ENCODE results near the gene RELL2.

The RELL2 gene

DNA sequence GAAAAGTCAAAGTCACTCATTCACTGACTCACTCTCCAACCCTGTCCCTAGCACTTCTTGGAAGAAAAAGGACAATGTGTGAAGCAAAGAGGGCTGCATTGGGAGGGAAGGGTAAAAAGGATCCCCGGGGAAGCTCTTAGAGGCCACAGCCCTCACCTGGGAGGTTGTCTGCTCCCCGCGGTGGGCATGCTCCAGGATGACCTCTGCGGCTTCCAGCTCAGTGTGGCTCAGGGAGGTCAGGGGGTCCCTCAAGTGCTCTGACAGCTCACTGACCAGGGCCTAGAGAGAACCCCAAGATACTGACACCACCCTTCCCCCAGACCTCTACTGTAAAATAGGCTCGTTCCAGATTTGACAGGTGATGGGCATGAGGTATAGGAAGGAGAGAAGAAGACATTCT, 10.4 kb downstream of the RELL2 start:
- DNase-seq (ENCODE audit: low read depth in 1 of 2, low spot score in 1 of 2), result no peak
- TF ChIP-seq, protein P1, sequence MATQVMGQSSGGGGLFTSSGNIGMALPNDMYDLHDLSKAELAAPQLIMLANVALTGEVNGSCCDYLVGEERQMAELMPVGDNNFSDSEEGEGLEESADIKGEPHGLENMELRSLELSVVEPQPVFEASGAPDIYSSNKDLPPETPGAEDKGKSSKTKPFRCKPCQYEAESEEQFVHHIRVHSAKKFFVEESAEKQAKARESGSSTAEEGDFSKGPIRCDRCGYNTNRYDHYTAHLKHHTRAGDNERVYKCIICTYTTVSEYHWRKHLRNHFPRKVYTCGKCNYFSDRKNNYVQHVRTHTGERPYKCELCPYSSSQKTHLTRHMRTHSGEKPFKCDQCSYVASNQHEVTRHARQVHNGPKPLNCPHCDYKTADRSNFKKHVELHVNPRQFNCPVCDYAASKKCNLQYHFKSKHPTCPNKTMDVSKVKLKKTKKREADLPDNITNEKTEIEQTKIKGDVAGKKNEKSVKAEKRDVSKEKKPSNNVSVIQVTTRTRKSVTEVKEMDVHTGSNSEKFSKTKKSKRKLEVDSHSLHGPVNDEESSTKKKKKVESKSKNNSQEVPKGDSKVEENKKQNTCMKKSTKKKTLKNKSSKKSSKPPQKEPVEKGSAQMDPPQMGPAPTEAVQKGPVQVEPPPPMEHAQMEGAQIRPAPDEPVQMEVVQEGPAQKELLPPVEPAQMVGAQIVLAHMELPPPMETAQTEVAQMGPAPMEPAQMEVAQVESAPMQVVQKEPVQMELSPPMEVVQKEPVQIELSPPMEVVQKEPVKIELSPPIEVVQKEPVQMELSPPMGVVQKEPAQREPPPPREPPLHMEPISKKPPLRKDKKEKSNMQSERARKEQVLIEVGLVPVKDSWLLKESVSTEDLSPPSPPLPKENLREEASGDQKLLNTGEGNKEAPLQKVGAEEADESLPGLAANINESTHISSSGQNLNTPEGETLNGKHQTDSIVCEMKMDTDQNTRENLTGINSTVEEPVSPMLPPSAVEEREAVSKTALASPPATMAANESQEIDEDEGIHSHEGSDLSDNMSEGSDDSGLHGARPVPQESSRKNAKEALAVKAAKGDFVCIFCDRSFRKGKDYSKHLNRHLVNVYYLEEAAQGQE (IDR thresholded peaks at IDR 0.05; ENCODE audit: insufficient replicate concordance, low read depth), result no peak
- no peak for TF ChIP-seq GABPA (IDR thresholded peaks at IDR 0.05; ENCODE audit: low read depth)
- H3K27ac ChIP-seq (replicated peaks), result no peak overlapping the region
- H3K27me3 ChIP-seq (ENCODE audit: insufficient read depth, poor library complexity, severe bottlenecking), result no peaks in the 10 kb centered on the region
- H3K4me3 ChIP-seq (replicated peaks; ENCODE audit: insufficient read depth, low read length), result no peak overlapping the region

DNA sequence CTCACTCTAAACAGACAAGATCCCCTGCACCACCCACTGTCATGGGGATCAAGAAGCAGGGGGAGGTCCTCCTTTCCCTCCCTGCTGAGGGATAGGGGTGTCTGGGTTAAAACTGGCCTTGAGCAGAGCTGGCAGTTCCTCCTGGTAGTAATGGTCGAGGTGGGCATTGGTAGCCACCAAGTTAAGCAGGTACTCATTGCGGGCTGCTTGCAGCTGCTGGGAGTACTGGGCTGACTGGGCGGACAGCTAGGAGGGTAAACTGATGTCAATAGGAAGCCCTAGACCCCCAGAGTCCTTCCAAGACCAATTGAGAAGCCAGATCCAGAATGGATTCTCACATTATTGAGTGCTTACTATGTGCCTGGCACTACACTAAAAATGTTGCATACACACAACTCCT, 11.1 kb downstream of the RELL2 start:
- DNase-seq (ENCODE audit: low read depth in 1 of 2, low spot score in 1 of 2), result no peak
- Histone ChIP-seq H3K4me3 (replicated peaks; ENCODE audit: insufficient read depth, low read length) (no peak overlapping the region), H3K27me3 (ENCODE audit: insufficient read depth, poor library complexity, severe bottlenecking) (no peaks in the 10 kb centered on the region), H3K27ac (replicated peaks) (no peak overlapping the region)
- no peak for TF ChIP-seq SPI1 (IDR thresholded peaks at IDR 0.05; ENCODE audit: borderline replicate concordance, low read depth)
- TF ChIP-seq, protein P1 (IDR thresholded peaks at IDR 0.05; ENCODE audit: insufficient replicate concordance, low read depth), result no peak
- TF ChIP-seq, protein P2, sequence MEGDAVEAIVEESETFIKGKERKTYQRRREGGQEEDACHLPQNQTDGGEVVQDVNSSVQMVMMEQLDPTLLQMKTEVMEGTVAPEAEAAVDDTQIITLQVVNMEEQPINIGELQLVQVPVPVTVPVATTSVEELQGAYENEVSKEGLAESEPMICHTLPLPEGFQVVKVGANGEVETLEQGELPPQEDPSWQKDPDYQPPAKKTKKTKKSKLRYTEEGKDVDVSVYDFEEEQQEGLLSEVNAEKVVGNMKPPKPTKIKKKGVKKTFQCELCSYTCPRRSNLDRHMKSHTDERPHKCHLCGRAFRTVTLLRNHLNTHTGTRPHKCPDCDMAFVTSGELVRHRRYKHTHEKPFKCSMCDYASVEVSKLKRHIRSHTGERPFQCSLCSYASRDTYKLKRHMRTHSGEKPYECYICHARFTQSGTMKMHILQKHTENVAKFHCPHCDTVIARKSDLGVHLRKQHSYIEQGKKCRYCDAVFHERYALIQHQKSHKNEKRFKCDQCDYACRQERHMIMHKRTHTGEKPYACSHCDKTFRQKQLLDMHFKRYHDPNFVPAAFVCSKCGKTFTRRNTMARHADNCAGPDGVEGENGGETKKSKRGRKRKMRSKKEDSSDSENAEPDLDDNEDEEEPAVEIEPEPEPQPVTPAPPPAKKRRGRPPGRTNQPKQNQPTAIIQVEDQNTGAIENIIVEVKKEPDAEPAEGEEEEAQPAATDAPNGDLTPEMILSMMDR (IDR thresholded peaks at IDR 0.05; ENCODE audit: insufficient read depth, low read length), result no peak
- TF ChIP-seq GABPA (IDR thresholded peaks at IDR 0.05; ENCODE audit: low read depth), result no peak
- TF ChIP-seq POLR2AphosphoS5 (IDR thresholded peaks at IDR 0.05; ENCODE audit: low read depth), result no peak

DNA sequence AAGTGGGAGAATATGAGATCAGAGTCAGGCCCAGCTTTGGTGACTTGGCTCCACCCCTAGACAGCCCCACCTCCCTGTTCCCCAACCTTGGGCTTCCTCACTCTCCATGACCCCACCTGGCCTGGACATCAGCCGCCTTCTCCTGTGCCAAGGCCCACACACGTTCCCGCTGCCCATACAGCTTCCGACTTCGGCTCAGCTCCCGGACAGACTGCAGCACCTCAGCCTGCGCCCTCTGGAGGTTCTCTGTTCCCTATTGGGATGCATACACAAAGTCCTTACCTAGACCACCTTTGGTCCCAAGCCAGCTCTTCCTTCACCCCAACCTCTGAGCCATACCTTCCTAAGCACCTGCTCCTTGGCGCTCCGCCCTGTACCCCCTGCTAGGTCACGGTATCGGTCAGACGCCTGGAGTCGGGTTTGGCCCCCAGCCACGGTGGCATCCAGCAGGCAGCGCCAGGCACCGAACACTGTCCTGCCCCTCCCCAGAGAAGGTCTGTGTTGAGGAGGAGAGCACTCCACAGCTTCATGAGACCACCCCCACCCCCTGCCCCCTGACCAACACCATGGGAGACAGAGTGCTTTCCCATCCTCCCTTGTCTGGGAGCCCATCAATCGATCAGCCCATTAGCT, 12.4 kb downstream of the RELL2 start:
- H3K4me3 ChIP-seq (replicated peaks; ENCODE audit: insufficient read depth, low read length), result no peak overlapping the region
- no peak overlapping the region for H3K27ac ChIP-seq (replicated peaks)
- TF ChIP-seq SPI1 (IDR thresholded peaks at IDR 0.05; ENCODE audit: borderline replicate concordance, low read depth) (no peak), POLR2AphosphoS5 (IDR thresholded peaks at IDR 0.05; ENCODE audit: low read depth) (no peak), GABPA (IDR thresholded peaks at IDR 0.05; ENCODE audit: low read depth) (no peak)
- TF ChIP-seq, protein P1 (IDR thresholded peaks at IDR 0.05; ENCODE audit: insufficient replicate concordance, low read depth), result no peak
- TF ChIP-seq, protein P2 (IDR thresholded peaks at IDR 0.05; ENCODE audit: insufficient read depth, low read length), result no peak
- no peak for DNase-seq (ENCODE audit: low read depth in 1 of 2, low spot score in 1 of 2)
- no peaks in the 10 kb centered on the region for H3K27me3 ChIP-seq (ENCODE audit: insufficient read depth, poor library complexity, severe bottlenecking)
